Transverse colon (tissue), 4 donors: Measurements from ENCODE around the gene SH2B2. TPM values are rescaled to one million over a fixed set of nuclear protein-coding genes. Genes with fewer than 3 reads are reported as not detected.

Experiments
- DNase-seq: peaks from one replicate; pipeline ENCODE4 v3.0.0-alpha.2; 2019
- H3K27ac ChIP-seq, 4 donors: fragments of 200-600 bp; sonication (generic); 2 replicates each; pipeline ENCODE4 v1.5.1; 2016 to 2018; ENCODE audit warnings: inconsistent platforms in 4 of 4
- H3K27me3 ChIP-seq: fragments of 200-600 bp; sonication (generic); 2 replicates; pipeline ENCODE4 v1.5.1; 2017; ENCODE audit warnings: inconsistent platforms
- H3K36me3 ChIP-seq, 4 donors: fragments of 200-600 bp; sonication (generic); 2 replicates each; pipeline ENCODE4 v1.5.1; 2017 to 2019; ENCODE audit warnings: inconsistent platforms in 4 of 4
- H3K4me1 ChIP-seq, 4 donors: fragments of 200-600 bp; sonication (generic); 2 replicates each; pipeline ENCODE4 v1.5.1; 2017 to 2020; ENCODE audit warnings: inconsistent platforms in 4 of 4
- H3K4me3 ChIP-seq, 4 donors: fragments of 200-600 bp; sonication (generic); 1 replicate in 1 of 4; 2 replicates in 3 of 4; pipeline versions ENCODE4 v1.5.1 to v1.6.1; 2017 to 2019; ENCODE audit warnings: inconsistent platforms in 4 of 4
- H3K9me3 ChIP-seq, 2 donors: fragments of 200-600 bp; sonication (generic); 2 replicates each; pipeline ENCODE4 v1.5.1; 2017 to 2019; ENCODE audit warnings: inconsistent platforms in 2 of 2
- CTCF ChIP-seq, 5 experiments: fragments of 200-600 bp in 3 of 5; fragments of 450-650 bp in 2 of 5; sonication (generic) in 3 of 5; IDR thresholded peaks; 1 replicate in 2 of 5; 2 replicates in 3 of 5; pipeline ENCODE4 v1.5.1; 2016 to 2017; ENCODE audit warnings: antibody characterized with exemption in 5 of 5, inconsistent platforms in 3 of 5, mild to moderate bottlenecking in 2 of 5, moderate library complexity in 1 of 5
- EP300 ChIP-seq: sonication (generic); formaldehyde crosslinking; IDR thresholded peaks from one replicate; pipeline ENCODE4 v1.6.1; 2017; ENCODE audit warnings: antibody characterized with exemption, low read depth
- POLR2A ChIP-seq: fragments of 450-650 bp; IDR thresholded peaks from one replicate; pipeline ENCODE4 v1.6.1; 2016; ENCODE audit warnings: antibody characterized with exemption, mild to moderate bottlenecking, moderate library complexity
- POLR2AphosphoS5 ChIP-seq, 3 donors: sonication (generic); formaldehyde crosslinking; IDR thresholded peaks; one replicate each; pipeline ENCODE4 v1.6.1; 2016; ENCODE audit warnings: antibody characterized with exemption in 3 of 3
- WGBS, 2 donors: methylation state at CpG; one replicate each; pipeline ENCODE4 v1.1.5; 2018; ENCODE audit warnings: low coverage in 1 of 2; 5-methylcytosine and 5-hydroxymethylcytosine counted together
- in situ Hi-C, 4 donors: fragments of 200-750 bp; cut with MboI; loops; one replicate each; pipeline versions ENCODE4 v1.15.0 to v1.15.1; 2017; ENCODE audit warnings: low sequenced_read_pairs in 3 of 4, low pct_ligation_motif_present in 1 of 4, low pct_unique_long_range_greater_than_20kb in 1 of 4
- intact Hi-C: fragments of 100-400 bp; cut with DNase I; formaldehyde crosslinking; loops from one replicate; pipeline ENCODE4 v1.15.1; 2023; ENCODE audit warnings: low total_unique reads
- total RNA-seq, 4 donors: library from RNA; depleted of rRNA; stranded (reverse); fragments of >200 nt; gene quantifications; one replicate each; pipeline ENCODE4 v1.1.0, GENCODE V29; 2016

Gene SH2B2
- total RNA-seq, 4 donors from 2014 or later: 2.0 to 7.6 (median 2.2) TPM; not detected in 1

DNA sequence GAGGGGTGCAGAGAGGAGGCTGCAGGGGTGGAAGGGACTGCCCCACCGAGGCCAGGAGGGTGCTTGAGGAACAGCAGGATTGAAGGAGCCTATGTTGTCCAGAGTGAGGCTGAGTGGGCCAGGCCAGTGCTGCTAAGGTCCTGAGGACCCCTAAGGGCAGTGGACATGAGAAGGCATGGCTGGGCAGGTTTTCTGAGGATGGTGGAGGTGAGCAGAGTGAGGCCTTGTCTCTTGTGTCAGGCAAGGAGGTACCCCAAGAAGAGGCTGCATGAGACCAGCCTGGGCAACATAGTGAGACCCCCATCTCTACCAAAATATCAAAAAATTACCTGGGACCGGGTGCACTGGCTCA is 5.2 kb downstream of the SH2B2 start:
- WGBS, 2 donors: 76% methylated on average over 2 of the region's 2 CpGs; no CpG with 5 or more reads in 1 of the 2 donors
- H3K4me1 ChIP-seq: peaks cover 10 to 20% (median 12%) of the 10 kb centered on the region in 4 donors
- H3K27me3 ChIP-seq: no peaks in the 10 kb centered on the region
- in situ Hi-C loops (no loop called here), intact Hi-C loops (no loop called here)
- no peak overlapping the region for H3K27ac ChIP-seq
- H3K4me3 ChIP-seq: no peak overlapping the region
- no peak for DNase-seq
- no peak for TF ChIP-seq POLR2AphosphoS5 (IDR thresholded peaks at IDR 0.05)
- TF ChIP-seq CTCF (IDR thresholded peaks at IDR 0.05): no peak
- no peak for TF ChIP-seq EP300
- no peak for TF ChIP-seq POLR2A
- H3K9me3 ChIP-seq: no peaks in the 10 kb centered on the region
- H3K36me3 ChIP-seq: no peaks in the 10 kb centered on the region

DNA sequence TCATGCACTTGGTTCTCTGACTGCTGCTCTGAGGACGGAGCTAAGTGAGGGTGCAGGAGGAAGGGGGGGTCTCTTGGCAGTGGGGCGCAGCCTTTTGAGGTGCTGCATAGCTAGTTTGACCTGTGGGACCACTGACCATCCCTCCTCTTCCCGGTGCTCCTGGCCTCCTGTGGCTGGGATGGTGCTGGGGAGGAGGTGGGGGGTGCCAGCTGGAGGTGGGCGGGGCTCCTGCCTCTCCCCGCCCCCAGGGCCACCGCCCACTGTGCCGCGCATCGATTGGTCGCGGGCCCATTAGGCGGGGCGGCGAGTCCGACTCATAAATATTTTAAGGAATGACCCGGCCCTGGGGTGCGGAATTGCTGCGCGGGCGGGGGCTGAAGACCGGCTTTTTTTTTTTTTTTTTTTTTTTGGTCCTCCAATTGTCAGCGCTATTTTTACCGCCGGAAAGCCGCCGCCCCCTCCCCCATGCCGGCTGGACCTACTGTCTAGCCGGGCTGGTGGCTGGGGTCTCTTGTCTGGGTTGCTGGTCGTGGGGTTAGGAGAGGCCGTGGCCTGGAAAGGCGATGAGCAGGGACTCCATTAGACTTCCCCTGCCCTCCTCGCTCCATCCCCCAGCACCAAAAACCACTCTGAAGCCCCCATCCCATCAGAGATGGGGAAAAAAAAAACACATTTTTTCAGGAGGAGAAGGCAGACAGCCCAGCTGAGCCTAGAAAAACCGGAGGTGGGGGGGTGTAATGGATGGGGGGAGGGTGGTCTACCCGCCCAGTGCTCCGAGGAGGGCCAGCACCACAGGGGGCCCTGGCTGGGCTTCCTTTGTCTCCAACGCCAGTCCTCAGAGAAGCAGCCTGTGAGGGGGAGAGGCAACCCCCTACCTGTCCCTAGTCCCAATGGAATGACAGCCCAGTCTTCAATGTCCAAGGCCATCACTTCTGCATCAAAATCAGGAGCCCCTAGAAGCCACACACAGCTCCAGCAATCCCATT is 6.4 kb downstream of the SH2B2 start:
- Histone ChIP-seq H3K9me3 (no peaks in the 10 kb centered on the region), H3K4me3 (no peak overlapping the region), H3K27me3 (no peaks in the 10 kb centered on the region), H3K27ac (no peak overlapping the region), H3K36me3 (no peaks in the 10 kb centered on the region), H3K4me1 (peaks cover 4 to 9% (median 6%) of the 10 kb centered on the region in 4 donors)
- no peak for DNase-seq
- intact Hi-C loops (no loop called here), in situ Hi-C loops (no loop called here)
- 57% methylated on average over 36 of the region's 36 CpGs; no CpG with 5 or more reads in 1 of the 2 donors for WGBS, 2 donors
- no peak for TF ChIP-seq EP300
- TF ChIP-seq POLR2AphosphoS5 (IDR thresholded peaks at IDR 0.05): no peak
- no peak for TF ChIP-seq CTCF (IDR thresholded peaks at IDR 0.05)
- no peak for TF ChIP-seq POLR2A

DNA sequence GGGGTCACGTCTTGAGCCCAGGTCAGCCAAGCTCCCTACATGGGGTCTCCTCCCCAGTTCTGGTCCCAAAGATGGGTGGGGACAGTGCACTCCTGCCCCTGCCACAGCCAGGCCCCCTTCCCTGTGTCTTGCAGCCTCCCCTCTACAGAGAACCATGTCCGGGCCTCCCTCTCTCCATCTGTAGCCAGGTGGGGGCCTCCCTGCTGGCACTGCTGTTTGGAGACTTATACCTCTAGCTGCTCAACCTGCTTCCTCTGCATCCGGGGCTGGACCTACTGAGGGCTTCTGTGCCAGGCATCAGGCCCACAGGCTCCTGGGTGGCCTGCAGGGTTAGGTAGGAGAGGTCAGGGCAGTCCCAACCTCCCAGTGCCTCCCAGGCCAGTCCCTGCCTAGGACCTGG is 7.9 kb downstream of the SH2B2 start:
- WGBS, 2 donors: 92% methylated on average over 3 of the region's 3 CpGs; no CpG with 5 or more reads in 1 of the 2 donors
- intact Hi-C loops (no loop called here), in situ Hi-C loops (no loop called here)
- no peak for DNase-seq
- H3K27ac ChIP-seq: no peak overlapping the region
- H3K4me1 ChIP-seq: no peaks in the 10 kb centered on the region
- TF ChIP-seq POLR2A (no peak), POLR2AphosphoS5 (IDR thresholded peaks at IDR 0.05) (no peak), EP300 (no peak), CTCF (IDR thresholded peaks at IDR 0.05) (no peak)
- no peaks in the 10 kb centered on the region for H3K36me3 ChIP-seq
- no peaks in the 10 kb centered on the region for H3K9me3 ChIP-seq
- no peaks in the 10 kb centered on the region for H3K27me3 ChIP-seq
- no peak overlapping the region for H3K4me3 ChIP-seq

DNA sequence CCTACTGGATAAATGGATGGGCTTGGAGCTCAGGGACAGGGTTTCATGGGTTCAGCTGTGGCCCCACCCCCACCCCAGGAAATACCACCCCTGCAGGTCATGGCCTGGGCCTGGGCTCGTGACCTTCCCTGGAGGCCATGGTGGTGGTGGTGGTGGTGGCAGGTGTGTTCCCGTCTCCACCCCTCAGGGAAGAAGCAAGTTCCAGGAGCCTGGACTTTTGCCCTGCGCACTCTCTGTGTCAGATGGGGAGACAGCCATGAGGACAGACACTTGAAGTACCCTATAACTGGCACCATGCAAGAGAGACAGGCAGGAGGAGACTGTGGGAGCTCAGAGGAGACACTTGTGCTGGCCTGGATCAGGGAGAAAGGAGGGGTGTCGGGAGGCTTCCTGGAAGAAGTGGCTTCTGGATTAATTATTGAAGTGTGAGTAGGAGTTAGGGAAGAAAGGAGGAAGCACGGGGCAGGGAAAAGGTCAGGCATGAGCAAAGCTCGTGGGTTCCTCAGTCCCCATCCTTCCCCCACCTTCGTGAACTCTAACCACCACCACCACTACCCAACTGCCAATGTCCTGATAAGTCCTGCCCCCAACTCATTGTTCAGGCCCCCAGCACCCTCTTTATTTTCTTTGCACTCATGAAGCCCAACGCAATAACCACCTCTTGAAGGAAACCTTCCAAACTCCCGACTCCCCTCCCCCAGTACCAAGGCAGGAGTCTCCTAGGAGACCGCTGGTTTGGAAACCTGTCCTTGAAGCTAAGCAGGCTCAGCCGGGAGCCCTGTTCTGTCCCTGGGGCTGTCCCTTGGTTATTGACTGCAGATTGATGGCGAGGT is 8.9 kb downstream of the SH2B2 start:
- Histone ChIP-seq H3K36me3 (no peaks in the 10 kb centered on the region), H3K4me1 (no peaks in the 10 kb centered on the region), H3K27ac (no peak overlapping the region), H3K9me3 (no peaks in the 10 kb centered on the region), H3K4me3 (no peak overlapping the region), H3K27me3 (no peaks in the 10 kb centered on the region)
- TF ChIP-seq POLR2AphosphoS5 (IDR thresholded peaks at IDR 0.05) (no peak), POLR2A (no peak), EP300 (no peak), CTCF (IDR thresholded peaks at IDR 0.05) (no peak)
- intact Hi-C loops (loop anchor here (1.0 kb wide), 1 partner anchor 553 kb away; no protein-coding TSS in a partner anchor), in situ Hi-C loops (no loop called here)
- DNase-seq: no peak
- WGBS, 2 donors: 78 to 79% methylated on average over 4 to 12 of the region's 12 CpGs
